KOPT-K1 (cell line): ENCODE measurements around the gene DGKD.
"Not testable (repeated sequence)": the region's sequence is repeated elsewhere in the genome, so short reads cannot be mapped to it uniquely, and the experiment has no call there.

Experiments
- H3K27ac ChIP-seq: fragments of 200-600 bp; sonication (generic); 2 replicates; pipeline ENCODE4 v1.5.1; 2016; ENCODE audit warnings: antibody characterized with exemption, mild to moderate bottlenecking, low read depth, low read length; ENCODE audit not compliant: poor library complexity, severe bottlenecking
- H3K36me3 ChIP-seq: fragments of 200-600 bp; sonication (generic); 2 replicates; pipeline ENCODE4 v1.5.1; 2017; ENCODE audit warnings: antibody characterized with exemption, mild to moderate bottlenecking, low read length, moderate library complexity; ENCODE audit not compliant: insufficient read depth
- H3K9me3 ChIP-seq: fragments of 200-600 bp; sonication (generic); 2 replicates; pipeline ENCODE4 v1.5.1; 2017; ENCODE audit warnings: antibody characterized with exemption, low read length, mild to moderate bottlenecking; ENCODE audit not compliant: insufficient read depth, poor library complexity, severe bottlenecking

Gene DGKD

GRCh38 chr2:233380132-233380895 lies 26.0 kb downstream of the DGKD start:
- Histone ChIP-seq H3K36me3 (peaks cover 16% of the 10 kb centered on the region), H3K9me3 (no peaks in the 10 kb centered on the region), H3K27ac (no peak overlapping the region)

GRCh38 chr2:233380995-233381637 lies 26.8 kb downstream of the DGKD start:
- Histone ChIP-seq H3K9me3 (no peaks in the 10 kb centered on the region), H3K27ac (no peak overlapping the region)

GRCh38 chr2:233381638-233381995 lies 27.3 kb downstream of the DGKD start:
- Histone ChIP-seq H3K36me3 (peaks cover 11% of the 10 kb centered on the region), H3K9me3 (no peaks in the 10 kb centered on the region), H3K27ac (no peak overlapping the region)

More at GRCh38 chr2:233380995-233381637, 26.8 kb downstream of the DGKD start:
- H3K36me3 ChIP-seq: peaks cover 13% of the 10 kb centered on the region

DNA sequence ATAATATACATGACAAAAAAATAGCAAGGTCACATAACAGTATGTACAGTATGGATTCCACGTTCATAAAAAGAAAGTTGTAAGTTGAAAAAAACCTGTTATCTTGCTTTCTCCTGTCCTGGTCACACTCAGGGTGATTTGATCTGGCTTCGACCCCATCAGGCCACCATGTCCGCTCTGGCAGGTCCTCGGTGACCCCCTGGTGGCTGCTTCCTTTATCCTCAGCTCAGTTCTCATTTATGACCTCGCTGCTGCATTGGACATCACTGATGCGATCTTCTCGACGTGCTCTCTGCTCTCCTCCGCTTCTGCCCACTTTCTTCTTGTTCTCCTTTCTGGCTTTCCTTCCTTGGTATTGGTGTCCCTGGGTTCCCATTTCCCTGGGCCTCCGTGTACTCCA lies 29.7 kb downstream of the DGKD start:
- Histone ChIP-seq H3K27ac (peak overlapping the region; percentile 95), H3K9me3 (no peaks in the 10 kb centered on the region), H3K36me3 (no peaks in the 10 kb centered on the region; the same call in 1 of the 2 replicates)

DNA sequence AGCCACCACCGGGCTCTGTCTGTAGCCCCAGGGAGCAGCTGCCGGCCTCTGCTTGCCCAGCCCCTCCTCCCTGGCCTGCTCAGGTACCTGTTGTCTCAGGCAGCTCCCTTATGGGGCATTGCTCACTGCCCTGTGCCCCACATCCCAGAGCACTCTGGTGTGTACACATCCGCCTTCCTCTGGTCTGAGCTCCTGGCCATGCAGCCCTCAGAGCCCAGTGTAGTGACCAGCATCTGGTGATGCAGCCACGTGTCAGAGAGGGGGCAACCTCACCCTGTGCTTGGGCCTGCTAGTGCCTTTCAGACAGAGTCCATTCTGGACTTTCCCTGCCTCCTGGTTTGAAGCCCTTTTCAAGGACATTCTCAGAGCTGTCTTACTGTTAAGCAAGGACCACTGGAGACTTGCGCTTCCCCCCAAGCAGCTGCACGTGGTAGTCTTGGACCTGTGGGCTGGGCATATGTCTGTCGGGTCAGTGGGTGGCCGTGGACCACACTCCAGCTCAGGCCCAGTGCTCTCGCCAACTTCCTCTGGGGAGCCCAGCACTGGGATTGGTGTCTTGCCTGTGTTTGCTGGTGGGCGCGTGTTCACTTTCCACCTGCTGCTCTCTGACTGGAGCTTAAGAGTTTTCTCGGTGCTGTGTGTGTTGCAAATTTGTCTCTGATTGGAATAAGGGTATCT lies 30.7 kb downstream of the DGKD start:
- no peaks in the 10 kb centered on the region for H3K9me3 ChIP-seq
- H3K27ac ChIP-seq: peak overlapping the region; percentile 95
- peaks cover 5% of the 10 kb centered on the region for H3K36me3 ChIP-seq

- Histone ChIP-seq H3K36me3 (peaks cover 11% of the 10 kb centered on the region), H3K9me3 (no peaks in the 10 kb centered on the region), H3K27ac (peak overlapping the region; percentile 95)
These were observed 31.3 kb downstream of the DGKD start for GRCh38 chr2:233385489-233386044.

DNA sequence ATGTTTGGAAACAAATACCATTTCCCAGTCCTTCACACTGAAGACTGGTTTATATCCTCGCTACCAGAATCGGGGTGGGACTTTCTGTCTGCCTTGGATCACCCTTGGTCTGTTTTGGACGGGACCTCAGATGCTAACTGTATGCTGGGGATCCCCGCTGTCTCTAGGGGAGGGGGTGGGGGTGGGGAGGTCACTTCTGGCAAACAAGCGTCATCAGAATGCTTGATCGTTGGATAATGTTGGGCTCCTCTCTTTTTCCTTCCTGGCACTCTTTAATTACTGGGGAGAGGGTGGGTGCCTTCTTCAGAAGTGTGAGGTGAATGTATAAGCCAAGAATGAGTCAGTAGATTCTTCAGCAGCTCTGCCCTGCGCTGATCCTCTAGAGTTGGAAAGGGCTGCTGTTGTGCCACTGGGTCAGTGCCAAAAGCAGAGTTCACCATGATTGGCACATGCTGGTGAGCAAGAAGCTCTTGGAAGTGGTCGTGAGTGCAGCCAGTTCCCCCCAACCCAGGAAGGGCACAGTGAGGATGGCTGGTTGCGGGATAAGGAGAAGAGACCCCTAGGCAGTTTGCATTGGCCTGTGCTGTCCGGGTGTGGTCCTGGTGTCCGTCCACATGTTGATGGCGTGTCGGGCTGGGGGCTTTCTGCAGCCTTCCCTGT lies 32.2 kb downstream of the DGKD start:
- Histone ChIP-seq H3K9me3 (no peaks in the 10 kb centered on the region), H3K27ac (peak overlapping the region; percentile 95), H3K36me3 (peaks cover 20% of the 10 kb centered on the region)

GRCh38 chr2:233387225-233387624 lies 32.9 kb downstream of the DGKD start:
- Histone ChIP-seq H3K9me3 (no peaks in the 10 kb centered on the region), H3K27ac (no peak overlapping the region), H3K36me3 (peaks cover 27% of the 10 kb centered on the region)

DNA sequence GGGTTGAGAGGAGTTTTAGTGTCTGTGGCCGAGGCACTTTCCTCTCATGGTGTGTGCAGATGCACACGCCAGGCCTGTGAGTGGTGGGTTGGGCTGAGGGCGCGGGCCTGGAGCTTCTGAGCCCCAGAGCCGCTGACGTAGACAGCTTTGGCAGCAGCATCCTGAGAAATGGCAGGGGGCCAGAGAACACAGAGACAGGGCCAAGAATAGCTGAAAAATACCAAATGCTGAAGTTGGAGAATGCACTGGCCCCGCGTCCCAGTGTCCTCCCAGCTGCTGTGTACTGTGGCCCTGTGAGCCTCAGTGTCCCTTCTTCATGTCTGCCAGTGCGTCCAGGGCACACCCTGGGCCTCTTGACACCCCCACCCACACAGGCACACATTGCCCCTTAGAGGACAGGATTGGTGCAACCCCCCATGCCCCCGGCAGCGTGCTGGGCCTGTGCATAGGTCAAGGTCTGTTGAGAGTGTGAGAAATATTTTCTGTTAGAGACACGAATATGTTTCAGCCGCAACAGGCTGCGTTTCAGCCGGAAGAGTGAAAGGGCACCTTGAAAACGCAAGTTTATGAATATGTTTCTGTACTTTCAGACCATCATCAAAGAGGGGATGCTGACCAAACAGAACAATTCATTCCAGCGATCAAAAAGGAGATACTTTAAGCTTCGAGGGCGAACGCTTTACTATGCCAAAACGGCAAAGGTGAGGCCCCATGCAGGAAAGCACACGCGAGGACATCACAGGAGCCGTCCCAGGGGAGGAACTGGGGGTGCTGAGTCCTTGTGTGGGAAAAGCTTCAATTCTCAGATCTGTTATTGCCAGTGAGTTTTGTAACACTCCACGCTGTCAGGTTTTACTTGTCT lies 33.6 kb downstream of the DGKD start:
- H3K9me3 ChIP-seq: no peaks in the 10 kb centered on the region
- H3K27ac ChIP-seq: no peak overlapping the region
- peaks cover 34% of the 10 kb centered on the region for H3K36me3 ChIP-seq

DNA sequence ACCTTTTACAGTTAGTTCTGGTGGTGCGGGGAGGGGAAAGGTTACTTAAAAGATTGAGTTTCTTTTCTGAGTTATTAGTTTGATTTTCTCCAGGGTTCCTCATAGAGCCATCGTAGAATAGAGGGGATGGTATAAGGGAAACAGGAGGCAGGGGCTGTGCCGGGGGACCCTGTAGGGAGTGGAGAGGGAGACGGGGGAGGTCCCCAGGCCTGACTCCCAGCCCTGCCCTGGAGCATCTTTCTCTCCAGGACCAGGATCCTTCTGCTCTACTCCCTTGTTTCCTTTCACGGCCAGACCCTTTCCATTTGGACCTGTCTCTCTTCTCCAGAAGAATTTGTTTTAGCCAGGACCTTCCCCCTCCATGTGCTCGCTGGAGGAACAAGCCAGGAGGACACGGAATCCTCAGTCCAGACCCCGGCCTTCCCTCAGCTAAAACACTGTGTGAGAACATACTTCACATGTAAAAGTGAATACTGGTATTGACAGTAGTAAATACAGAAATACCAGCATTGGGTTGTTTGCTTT lies 35.4 kb downstream of the DGKD start:
- peaks cover 49% of the 10 kb centered on the region for H3K36me3 ChIP-seq
- H3K9me3 ChIP-seq: no peaks in the 10 kb centered on the region
- no peak overlapping the region for H3K27ac ChIP-seq

GRCh38 chr2:233395687-233396086 lies 41.4 kb downstream of the DGKD start:
- Histone ChIP-seq H3K27ac (no peak overlapping the region), H3K36me3 (peaks cover 44% of the 10 kb centered on the region), H3K9me3 (no peaks in the 10 kb centered on the region)

DNA sequence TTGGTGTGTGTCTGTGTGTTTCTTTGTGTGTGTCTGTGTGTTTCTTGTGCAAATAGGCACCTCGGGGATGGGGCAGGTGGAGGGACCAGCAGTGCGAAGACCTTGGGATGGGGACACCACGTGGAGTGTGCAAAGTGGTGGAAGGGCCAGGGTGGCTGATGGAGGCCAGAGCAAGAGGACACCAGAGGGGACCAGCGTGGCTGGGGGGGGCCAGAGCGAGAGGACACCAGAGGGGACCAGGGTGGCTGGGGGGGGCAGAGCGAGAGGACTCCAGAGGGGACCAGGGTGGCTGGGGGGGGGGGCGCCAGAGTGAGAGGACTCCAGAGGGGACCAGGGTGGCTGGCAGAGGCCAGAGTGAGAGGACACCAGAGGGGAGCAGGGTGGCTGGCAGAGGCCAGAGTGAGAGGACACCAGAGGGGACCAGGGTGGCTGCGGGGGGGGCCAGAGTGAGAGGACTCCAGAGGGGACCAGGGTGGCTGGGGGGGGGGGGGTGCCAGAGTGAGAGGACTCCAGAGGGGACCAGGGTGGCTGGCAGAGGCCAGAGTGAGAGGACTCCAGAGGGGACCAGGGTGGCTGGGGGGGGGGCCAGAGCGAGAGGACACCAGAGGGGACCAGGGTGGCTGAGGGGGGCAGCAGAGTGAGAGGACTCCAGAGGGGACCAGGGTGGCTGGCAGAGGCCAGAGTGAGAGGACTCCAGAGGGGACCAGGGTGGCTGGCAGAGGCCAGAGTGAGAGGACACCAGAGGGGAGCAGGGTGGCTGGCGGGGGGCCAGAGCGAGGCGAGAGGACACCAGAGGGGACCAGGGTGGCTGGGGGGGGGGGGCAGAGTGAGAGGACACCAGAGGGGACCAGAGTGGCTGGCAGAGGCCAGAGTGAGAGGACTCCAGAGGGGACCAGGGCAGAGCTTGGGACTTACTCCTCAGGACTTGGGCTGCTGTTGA lies 42.7 kb downstream of the DGKD start:
- peaks cover 32% of the 10 kb centered on the region; the same call in 1 of the 2 replicates for H3K36me3 ChIP-seq
- H3K9me3 ChIP-seq, H3K27ac ChIP-seq: not testable (repeated sequence)
